ENCODE data around the gene HEATR9.

The HEATR9 gene

DNA sequence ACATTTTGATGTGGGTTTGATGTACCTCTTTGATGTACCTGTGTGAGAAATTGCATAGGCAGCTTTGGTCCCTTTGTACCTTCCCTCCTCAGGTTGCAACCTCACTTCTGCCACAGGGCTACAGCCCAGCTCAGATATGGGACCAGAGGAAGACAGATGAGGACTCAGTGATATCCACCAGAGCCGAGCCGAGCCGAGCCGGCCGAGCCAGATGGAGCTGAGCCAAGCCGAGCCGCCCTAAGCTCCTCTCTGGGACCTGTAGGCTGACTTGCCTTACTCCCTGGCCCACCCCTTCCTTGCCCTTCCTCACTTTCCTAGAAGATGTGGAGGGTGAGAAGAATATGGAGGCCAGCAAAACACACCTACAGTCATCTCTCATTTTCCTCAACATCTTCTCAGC lies 3.8 kb downstream of the HEATR9 start:
- no peak for FAIRE-seq

DNA sequence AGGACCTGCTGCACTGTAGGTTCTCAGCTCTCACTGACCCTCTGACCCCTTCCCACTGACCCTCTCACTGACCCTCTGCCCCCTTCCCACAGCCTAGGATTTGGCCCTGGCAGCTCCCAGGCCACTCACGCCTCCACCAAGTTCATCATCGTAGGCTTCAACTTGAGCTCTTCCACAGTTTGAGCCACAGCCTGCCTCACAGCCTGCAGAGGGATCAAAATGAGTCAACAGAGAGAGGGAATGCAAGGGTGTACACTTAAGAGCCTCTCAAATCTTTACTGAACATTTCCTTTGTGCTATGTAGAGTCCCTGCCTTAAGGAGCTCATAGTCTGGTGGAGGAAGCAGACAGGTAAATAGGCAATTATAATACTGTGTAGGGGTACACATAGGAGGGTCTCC lies 12.1 kb downstream of the HEATR9 start:
- FAIRE-seq, result no peak

DNA sequence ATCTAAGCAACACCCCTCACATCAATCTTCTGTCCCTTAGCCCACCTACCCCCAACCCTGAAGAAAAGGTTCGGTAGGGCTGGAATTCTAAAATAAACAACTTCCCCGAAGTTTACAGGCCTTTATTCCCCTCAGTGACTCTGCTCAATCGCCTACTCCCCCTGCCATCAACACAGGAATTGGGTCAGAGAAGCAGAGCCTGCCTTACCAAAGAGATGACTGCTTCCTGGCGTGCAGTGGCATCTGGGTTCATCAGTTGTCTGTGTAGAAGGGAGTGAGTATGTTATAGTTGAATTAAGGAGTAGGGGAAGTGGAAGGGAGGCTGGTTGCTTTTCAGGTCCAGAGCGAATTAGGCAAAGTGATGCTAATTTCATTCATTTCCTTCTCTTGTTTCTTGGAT lies 12.7 kb downstream of the HEATR9 start:
- FAIRE-seq, result no peak

DNA sequence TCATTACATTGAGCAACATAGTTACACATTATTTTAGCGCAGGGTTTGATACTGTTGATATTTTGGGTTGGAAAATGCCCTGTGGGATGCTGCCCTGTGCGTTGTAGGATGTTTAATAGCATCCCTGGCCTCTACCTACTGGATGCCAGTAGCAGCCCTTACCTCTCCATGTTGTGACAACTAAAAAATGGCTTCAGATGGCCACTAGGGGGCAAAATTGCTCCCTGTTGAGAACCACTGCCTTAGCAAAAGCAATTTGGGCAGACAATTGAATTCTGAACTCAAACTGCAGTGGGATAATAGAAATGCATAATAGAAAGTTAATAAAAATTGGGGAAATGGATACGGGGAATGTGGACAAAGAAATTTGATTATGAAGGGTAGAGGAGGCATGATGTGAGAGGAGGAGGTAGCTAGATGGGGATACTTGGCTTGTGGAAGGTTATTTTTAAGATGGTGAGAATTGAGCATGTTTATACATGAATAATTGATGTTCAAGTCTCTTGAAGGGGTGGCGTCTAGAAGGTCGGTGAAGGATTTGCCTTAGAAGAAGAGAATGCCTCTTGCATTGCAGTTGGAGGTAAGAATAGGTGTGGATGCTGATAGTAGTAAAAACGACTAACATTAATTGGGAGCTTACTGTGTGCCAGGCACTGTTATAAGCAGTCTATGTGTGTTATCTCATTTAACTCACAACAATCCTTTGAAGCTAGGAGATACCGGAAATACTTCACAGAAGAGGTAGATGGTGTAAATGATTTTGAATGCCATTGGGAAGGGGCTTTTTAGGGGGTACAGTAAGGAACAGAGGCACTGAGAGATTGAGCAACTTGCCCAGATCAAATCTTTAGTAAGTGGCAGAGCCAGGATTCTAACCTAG lies 19.0 kb downstream of the HEATR9 start:
- FAIRE-seq, result no peak

DNA sequence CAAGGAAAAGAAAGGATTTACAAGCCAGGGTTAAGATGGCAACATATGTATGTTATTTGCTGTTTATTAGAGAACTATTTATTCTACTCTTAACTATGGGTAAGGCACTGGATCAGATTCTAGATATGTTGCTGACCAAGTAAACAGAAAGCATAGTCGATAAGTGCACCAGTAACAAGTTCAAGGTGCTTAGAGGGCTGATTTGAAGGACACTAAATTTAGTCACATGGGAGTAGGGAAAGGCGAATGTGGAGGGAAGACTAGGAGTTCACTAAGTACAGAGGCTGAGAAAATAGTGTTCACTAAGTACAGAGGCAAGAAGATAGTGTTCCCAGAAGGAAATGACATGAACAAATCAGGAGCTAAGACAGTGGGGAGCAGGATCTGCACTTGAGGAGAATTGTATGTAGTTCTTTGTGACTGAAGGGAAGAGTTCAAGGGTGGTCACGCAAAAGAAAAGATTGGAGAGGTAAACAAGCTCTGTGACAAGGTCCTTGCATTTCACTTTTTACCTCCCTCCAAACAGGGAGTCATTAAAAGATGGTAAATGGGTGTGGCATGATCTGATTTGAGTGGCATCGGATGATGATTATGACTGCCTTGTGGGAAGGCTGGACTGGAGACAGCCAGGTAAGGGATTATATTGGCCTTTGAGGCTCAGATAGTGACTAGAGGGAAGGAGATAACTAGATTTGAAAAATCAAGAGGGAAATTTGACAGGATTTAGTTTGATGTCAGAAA lies 20.9 kb downstream of the HEATR9 start:
- no peak for FAIRE-seq

DNA sequence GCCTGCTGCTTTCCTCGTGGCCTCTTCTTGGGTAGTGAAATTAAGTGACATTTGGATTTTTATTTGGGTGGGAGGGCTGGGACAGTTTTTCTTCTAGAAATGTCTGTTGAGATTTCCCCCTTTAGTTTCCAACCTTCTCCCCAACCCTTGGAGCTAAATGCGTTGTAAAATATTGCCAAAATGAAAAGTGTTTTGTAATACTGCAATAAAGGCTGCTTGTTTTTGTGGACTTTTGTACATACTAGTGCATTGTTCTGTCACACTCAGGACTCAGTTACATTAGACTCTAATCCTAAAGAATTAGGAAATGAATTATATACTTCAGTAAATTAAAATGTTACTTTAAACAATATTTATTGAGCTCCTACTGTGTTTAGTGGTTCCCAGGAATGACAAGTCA lies 21.7 kb downstream of the HEATR9 start:
- FAIRE-seq, result no peak

DNA sequence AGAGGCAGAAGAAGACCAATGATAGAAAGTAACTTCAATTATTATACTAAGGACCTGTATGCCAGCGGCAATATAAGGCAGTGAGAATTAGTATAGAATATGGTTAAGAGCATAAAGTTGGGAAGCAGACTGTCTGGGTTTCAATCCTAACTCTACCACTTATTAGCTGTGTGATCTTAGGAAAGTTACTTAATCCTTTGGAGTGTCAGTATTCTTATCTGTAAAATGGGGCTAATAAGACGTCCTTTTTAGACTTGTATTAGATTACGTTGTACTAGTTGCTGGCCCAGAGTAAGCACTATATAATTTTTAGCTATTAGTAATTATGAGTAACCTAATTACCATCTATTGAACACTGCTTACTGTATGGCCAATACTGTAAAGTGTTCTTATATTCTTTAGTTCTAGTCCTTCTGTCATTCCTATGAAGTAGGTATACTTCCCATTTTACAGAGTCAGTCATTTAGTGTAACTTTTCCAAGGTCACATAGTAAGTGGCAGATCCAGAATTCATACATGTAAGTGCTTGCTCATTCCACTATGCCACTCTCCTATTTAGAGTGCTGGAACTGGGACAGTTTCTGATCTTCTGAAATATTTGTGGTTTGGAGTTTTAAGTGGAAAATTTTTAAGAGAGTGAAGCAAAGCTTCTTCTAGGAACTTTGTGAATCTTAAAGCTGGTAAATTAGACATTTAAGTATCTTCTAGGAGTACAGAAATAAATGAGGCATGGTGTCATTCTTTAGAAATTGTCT lies 22.5 kb downstream of the HEATR9 start:
- no peak for FAIRE-seq

DNA sequence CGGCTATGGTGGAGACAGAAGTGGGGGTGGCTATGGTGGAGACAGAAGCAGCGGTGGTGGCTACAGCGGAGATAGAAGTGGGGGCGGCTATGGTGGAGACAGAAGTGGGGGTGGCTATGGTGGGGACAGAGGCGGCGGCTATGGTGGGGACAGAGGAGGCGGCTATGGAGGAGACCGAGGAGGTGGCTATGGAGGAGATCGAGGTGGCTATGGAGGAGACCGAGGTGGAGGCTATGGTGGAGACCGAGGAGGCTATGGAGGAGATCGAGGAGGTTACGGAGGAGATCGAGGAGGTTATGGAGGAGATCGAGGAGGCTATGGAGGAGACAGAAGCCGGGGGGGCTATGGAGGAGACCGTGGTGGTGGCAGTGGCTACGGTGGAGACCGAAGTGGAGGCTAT lies 24.1 kb downstream of the HEATR9 start:
- no peak for FAIRE-seq

DNA sequence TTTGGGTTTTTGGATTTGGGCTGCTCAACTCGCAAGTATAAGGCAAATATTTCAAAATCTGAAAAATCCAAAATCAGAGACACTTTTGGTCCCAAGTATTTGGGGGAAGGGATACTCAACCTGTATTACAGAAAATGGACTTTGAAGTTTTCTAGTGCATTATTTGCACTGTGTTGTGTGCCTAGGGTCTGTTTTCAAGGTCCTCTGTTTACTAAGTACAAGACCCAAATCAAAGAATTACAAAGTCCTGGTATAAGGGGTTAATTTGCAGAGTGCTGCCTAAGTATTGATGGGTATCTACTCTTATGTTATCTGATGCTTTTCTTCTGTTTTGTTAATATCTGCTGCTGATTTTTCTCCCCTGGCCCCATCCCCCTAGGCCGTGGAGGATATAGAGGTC lies 25.0 kb downstream of the HEATR9 start:
- FAIRE-seq, result no peak

DNA sequence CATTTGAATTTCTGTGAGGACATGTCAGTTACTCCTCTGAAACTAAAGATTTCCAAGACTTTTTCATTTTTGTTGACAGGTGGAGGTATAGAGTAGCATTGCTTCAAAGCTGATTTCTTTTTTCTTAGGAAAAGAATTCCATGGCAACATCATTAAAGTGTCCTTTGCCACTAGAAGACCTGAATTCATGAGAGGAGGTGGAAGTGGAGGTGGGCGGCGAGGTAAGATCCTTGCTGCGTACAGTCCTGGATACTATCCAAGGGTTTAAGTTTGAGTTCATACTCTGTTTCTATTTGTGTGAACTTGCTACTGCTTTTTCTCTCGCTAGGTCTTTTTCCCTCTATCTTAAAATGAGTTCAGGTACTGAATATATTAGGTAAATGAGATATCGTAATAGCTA lies 26.5 kb downstream of the HEATR9 start:
- no peak for FAIRE-seq

DNA sequence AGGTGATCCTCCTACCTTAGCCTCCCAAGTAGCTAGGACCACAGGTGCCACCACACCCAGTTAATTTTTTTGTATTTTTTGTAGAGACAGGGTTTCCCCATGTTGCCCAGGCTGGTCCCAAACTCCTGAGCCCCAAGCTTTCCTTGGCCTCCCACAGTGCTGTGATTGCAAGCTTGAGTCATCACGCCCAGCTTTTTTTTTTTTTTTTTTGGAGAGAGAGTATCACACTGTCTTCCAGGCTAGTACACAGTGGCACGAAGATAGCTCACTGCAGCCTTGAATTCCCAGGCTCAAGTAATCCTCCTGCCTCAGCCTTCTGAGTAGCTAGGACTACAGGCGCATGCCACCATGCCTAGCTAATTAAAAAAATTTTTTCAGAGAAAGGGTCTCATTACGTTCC lies 27.2 kb downstream of the HEATR9 start:
- FAIRE-seq, result no peak

DNA sequence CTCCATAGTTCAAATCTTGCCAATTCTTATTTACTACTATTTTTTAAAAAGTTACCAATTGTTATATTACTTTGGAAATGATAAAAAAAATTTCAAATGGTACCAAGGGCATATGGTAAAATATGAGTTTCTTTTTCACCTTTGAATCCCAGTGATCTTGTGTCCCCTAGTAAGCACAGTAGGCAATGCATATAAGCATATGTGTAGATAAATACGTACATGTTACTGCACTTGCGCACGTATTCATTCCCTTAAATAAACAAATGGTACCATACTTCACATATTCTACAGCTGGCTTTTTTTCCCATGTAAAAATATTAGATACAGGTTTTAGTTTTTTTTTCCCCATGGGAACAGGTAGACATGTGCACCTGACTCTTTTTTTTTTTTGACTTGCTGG lies 27.6 kb downstream of the HEATR9 start:
- FAIRE-seq, result no peak

DNA sequence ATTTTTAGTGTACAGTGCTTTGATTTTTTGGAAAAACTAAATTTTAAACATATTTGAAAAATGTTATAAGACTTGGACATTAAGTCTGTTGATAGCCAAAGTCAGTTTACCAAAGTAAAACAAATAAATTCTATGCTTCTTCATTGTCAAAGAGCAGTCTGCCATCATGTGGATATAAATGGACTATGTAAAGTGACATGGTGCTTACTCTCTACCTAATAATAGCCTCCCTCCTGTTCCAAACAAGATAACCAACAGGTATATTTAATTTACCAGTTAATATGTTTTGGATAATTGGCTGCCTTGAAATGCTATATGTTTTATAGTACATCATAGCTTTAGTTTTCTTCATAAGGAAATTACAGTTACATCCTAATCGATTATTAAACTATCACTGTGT lies 43.5 kb downstream of the HEATR9 start:
- FAIRE-seq, result no peak

DNA sequence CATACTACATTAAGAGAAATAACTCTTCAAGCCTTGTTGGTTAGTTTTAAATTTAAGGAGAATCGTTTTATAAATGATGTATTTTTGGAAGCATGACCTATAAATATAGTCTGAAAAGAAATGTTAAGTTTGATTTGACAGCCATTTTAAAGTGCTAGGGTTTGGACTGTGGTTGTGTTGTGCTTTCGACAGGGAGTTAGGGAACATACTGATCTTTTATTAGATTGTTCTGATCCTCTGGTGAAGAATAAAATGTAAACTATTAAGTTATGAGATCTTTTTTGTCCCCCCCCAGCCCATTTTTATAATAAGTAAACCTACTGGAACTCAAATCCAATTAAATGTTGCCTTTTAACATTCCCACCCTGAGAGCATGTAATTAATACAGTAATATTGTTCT lies 47.4 kb downstream of the HEATR9 start:
- no peak for FAIRE-seq

DNA sequence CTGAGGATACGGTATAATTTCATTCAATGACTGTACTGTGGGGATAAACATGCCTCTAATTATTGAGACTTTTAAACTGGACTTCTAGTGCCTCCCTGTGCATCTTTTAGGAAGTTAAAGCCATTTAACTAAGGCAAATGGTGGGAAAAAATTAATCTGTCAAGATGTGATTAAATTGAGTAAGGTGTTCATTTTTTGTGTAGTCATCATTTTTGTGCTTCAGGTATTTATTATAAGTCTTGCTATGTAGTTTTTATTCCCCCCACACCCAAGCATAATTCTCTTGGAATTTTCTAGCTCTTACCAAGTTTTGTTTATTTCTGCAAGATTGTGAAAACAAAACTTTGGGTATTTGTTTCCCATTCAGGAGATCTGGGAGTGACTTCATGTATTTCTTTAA lies 49.2 kb downstream of the HEATR9 start:
- FAIRE-seq, result no peak

DNA sequence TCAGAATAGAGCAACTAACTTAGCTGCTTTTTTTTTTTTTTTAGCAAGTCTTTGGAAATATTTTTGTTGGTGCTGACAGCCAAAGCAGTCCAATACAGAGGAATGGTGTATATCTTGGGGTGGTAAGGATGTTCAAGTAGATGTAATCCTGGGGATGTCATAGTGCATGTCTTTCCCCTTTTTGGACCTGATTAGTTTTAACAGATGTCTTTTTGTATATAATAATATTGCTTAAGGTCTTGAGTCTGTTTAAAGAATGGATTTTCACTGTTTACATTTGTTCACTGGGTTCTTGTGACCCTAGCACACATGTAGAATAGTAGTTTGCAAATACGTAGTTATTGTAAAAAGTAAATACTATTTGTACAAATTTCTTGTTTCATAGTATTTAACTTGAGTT lies 51.5 kb downstream of the HEATR9 start:
- no peak for FAIRE-seq

DNA sequence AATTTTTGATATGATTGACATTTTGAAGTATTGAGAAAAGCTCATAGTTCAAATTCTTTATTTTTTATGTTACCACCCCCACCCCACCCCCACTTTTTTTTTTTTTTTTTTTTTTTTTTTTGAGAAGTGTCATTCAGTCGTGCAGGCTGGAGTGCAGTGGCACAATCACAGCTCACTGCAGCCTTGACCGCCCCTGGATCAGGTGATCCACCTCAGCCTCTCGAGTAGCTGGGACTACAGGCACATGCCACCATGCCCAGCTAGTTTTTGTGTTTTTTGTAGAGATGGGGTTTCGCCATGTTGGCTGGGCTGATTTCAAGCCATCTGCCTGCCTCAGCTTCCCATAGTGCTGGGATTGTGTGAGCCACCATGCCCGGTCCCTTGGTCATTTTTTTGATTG lies 52.0 kb downstream of the HEATR9 start:
- no peak for FAIRE-seq

DNA sequence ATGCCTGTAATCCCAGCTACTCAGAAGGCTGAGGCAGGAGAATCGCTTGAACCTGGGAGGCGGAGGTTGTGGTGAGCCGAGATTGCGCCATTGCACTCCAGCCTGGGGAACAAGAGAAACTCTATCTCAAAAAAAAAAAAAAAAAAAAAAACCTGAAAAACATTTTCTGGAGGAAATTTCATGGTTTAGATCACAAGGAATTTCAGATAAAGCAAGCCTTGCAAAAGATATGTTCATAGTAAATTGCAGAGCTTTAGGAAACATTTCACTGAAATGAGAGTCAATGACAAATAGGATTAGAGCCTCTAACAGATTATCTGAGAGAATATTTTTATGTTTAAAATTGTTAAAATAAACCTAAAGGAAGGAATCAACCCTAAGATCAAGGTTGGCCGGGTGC lies 56.2 kb downstream of the HEATR9 start:
- FAIRE-seq, result no peak

DNA sequence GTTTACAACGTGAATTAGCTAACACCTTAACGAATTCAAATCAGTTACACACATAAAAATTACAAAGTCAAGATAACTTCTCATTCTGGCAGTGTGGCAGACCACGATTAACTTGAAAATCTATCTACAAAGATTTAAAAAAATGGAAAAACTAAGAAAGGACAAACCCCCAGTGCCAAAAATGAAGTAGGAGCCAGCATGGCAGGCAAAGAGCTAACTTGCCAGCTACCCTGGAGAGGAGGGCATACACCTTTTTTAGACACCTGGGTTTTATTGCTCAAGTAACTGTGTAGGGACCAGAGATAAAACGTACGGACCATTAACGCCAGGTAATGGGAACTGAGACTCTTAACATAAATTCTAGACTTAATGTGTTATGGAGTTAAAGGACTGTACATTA lies 56.9 kb downstream of the HEATR9 start:
- no peak for FAIRE-seq

DNA sequence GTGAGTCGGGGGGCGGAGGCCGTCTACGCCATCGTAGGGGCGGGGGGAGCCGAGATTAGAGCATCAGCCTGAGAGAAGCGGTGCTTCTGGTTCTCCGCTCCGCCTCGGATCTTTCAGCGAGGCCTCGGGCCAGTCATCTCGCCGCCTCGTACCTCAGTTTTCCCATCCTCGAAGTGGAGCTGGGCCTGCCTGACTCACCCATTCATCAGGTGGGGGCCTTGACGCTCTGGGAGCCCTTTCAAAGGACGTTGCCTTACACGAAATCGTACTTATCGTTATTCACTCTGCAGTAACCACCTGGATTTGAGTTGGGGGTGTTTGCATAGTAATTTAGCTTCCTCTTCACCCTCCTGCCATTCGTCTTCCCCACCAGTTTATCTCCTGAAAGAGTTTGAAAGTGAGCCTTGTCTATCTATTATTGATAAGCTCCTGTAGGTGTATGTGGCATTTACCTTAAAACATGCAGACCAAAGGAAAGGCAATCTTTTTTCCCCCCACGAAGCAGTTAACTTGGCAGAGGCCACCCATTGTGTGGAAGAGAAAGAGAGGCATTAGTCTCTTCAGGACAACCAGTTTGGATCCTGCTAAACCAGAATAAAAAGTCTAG lies 58.7 kb downstream of the HEATR9 start:
- FAIRE-seq, result no peak

DNA sequence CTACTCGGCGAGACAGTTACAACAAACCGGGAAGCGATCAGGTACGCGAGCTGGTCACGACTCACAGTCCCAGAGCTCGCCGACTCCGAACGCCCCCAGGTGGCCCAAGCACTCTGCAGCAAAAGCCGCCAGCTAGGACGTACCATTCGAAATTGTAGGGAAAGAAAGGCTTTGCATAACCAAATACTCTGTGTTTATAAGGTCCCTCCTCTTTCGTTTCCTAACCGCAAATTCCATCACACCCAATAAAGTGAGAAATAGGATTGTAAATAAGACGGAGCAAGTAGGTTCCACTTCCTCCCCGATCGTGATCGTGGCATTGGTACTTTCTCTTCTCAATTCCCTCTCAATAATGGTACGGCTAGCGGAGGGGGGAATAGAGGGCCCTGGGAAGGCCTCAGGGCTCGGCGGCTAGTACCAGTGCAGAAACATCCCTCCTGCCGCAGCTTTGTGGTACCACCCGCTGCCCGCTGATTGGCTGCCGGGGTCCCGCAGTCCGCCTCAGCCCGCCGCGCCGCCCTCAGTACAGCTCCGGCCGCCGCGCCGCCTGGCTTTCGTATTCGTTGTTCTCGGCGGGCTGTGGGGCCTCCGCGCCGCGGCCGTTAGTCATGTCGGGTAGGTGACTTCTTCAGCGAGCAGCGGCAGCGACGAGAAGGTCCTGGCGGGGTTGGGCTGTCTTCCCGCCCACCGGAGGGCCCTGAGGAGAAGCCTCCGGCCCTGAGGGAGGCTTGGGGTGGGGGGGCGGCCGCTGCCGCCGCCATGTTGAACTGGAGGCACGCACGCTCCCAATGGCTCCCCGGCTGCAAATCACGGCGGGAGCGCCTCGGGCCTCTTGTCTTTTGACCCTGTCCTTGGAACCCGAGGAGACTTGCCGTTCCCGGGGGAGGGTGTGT lies 59.5 kb downstream of the HEATR9 start, which contains the start of gene TAF15:
TSS of gene TAF15 (plus strand) at position 523 of the 893 bp plus-strand sequence. CDS start at position 609, 86 bp downstream.
- FAIRE-seq, result no peak

All from TTC549 (cell line).